Suprapubic skin (tissue), 3 donors: Measurements from ENCODE around the gene SFI1.

Experiments
- POLR2A ChIP-seq, 2 donors: fragments of 450-650 bp; IDR thresholded peaks; one replicate each; pipeline ENCODE4 v1.6.1; 2017; ENCODE audit warnings: antibody characterized with exemption in 2 of 2, mild to moderate bottlenecking in 2 of 2, moderate library complexity in 2 of 2
- TF ChIP-seq, protein P1 (sequence below), 2 donors: fragments of 200-600 bp in 1 of 2; fragments of 450-650 bp in 1 of 2; sonication (generic) in 1 of 2; IDR thresholded peaks; one replicate each; pipeline ENCODE4 v1.5.1; 2016 to 2019; ENCODE audit warnings: antibody characterized with exemption in 2 of 2, mild to moderate bottlenecking in 1 of 2, moderate library complexity in 1 of 2

DNA sequence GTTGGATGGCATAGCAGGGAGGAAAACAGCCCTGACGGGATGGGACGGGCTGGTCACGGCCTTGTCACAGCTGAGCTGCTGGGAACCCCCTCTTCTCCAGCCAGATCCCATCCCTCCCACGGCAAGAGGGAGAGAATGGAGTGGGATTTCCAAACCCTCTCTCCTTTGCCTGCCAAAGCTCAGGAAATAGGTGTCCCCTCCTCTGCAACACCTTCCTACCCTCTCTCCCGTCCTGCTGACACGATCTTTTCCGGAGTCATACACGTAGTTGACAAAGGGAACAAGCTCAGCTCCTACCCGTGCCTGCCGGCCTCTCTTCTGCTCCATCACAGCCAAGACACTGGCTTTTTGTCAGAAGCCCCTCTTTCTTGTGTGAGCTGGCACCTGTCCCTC lies 117.6 kb downstream of the SFI1 start:
- TF ChIP-seq, protein P1, sequence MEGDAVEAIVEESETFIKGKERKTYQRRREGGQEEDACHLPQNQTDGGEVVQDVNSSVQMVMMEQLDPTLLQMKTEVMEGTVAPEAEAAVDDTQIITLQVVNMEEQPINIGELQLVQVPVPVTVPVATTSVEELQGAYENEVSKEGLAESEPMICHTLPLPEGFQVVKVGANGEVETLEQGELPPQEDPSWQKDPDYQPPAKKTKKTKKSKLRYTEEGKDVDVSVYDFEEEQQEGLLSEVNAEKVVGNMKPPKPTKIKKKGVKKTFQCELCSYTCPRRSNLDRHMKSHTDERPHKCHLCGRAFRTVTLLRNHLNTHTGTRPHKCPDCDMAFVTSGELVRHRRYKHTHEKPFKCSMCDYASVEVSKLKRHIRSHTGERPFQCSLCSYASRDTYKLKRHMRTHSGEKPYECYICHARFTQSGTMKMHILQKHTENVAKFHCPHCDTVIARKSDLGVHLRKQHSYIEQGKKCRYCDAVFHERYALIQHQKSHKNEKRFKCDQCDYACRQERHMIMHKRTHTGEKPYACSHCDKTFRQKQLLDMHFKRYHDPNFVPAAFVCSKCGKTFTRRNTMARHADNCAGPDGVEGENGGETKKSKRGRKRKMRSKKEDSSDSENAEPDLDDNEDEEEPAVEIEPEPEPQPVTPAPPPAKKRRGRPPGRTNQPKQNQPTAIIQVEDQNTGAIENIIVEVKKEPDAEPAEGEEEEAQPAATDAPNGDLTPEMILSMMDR (IDR thresholded peaks at IDR 0.05) = no peak
- no peak for TF ChIP-seq POLR2A (IDR thresholded peaks at IDR 0.05)
